ENCODE data around the gene GLCCI1.

DNA sequence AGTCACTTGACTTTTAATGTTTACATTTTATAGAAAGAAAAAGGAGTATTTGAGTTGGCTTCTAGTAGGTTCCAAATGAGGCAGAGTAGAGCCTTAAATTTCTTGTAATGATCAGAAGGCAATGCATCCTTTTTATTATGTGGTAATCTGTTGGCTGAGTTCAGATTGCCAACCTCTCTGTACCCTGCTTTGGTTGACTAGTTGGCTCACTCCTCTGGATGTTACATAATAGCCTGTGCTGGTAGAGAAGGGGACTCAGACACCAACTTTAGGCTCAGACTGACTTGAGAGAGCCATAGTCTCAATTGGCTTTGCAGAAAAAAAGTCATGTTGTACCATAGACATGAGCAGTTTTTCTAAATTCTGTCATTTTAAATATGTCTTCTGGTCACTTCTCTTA lies 46.8 kb upstream of the GLCCI1 start:
- TF ChIP-seq POLR2A (IDR thresholded peaks at IDR 0.05) (no peak), EP300 (IDR thresholded peaks at IDR 0.05; ENCODE audit: low read depth) (no peak)

Data from transverse colon (tissue), 1 donor.